Globus pallidus (tissue), 1 donor: ENCODE data around the gene OR10X1.

Experiments used
- DNase-seq: peaks from one replicate; pipeline ENCODE4 v3.0.0-alpha.2; 2015; ENCODE audit warnings: low spot score

The OR10X1 gene

GRCh38 chr1:158579733-158580132 lies at the start of gene OR10X1:
OR10X1 (minus strand) TSS chr1:158579899; CDS start chr1:158579899, 0 bp downstream.
- DNase-seq = no peak

GRCh38 chr1:158613764-158614163 lies 34.1 kb upstream of the OR10X1 start:
- DNase-seq = no peak

- no peak for DNase-seq
Measured at GRCh38 chr1:158611916-158612315, 32.2 kb upstream of the OR10X1 start.

- DNase-seq = no peak
Measured at GRCh38 chr1:158607296-158607695, 27.6 kb upstream of the OR10X1 start.

- DNase-seq = no peak
Measured at GRCh38 chr1:158604968-158605367, 25.3 kb upstream of the OR10X1 start, which contains the start of gene OR10Z1. OR10Z1 (plus strand) TSS chr1:158605268; CDS start chr1:158606439, 1,171 bp downstream.

GRCh38 chr1:158600735-158601134 lies 21.0 kb upstream of the OR10X1 start:
- DNase-seq = no peak

GRCh38 chr1:158586942-158587341 lies 7.2 kb upstream of the OR10X1 start:
- DNase-seq = no peak

GRCh38 chr1:158583962-158584361 lies 4.3 kb upstream of the OR10X1 start:
- no peak for DNase-seq

- no peak for DNase-seq
Measured at GRCh38 chr1:158577561-158577960, 2.1 kb downstream of the OR10X1 start.

GRCh38 chr1:158572226-158572625 lies 7.5 kb downstream of the OR10X1 start:
- DNase-seq = no peak

GRCh38 chr1:158570480-158570879 lies 9.2 kb downstream of the OR10X1 start, which contains the start of gene OR6P1:
OR6P1 (minus strand) TSS chr1:158570580; CDS start chr1:158563604, 6,976 bp downstream.
- no peak for DNase-seq

GRCh38 chr1:158564608-158565007 lies 15.1 kb downstream of the OR10X1 start:
- DNase-seq = no peak

GRCh38 chr1:158563853-158564252 lies 15.8 kb downstream of the OR10X1 start:
- DNase-seq = no peak

- DNase-seq = no peak
Measured at GRCh38 chr1:158559696-158560095, 20.0 kb downstream of the OR10X1 start.

GRCh38 chr1:158554352-158554751 lies 25.3 kb downstream of the OR10X1 start, which contains the start of gene OR6Y1:
OR6Y1 (minus strand) TSS chr1:158554405; CDS start chr1:158548105, 6,300 bp downstream.
- no peak for DNase-seq

- no peak for DNase-seq
Measured at GRCh38 chr1:158552296-158552695, 27.4 kb downstream of the OR10X1 start.

- no peak for DNase-seq
Measured at GRCh38 chr1:158547533-158547932, 32.2 kb downstream of the OR10X1 start.

GRCh38 chr1:158537609-158538008 lies 42.1 kb downstream of the OR10X1 start:
- DNase-seq = no peak

GRCh38 chr1:158534496-158534895 lies 45.2 kb downstream of the OR10X1 start:
- DNase-seq = no peak
